ENCODE measurements around the gene PTPN3. TPM values are rescaled to one million over a fixed set of nuclear protein-coding genes. Genes with fewer than 3 reads are reported as not detected.

PTPN3 gene
- total RNA-seq, 1 donor from 2014 or later, result 6.8 TPM

- Mint-ChIP-seq H3K27ac (no peak overlapping the region), H3K27me3 (ENCODE audit: low read depth) (peaks cover 40% of the 10 kb centered on the region), H3K4me3 (no peak overlapping the region), H3K9me3 (no peaks in the 10 kb centered on the region), H3K36me3 (no peaks in the 10 kb centered on the region), H3K4me1 (peaks cover 10% of the 10 kb centered on the region)
- no peak for TF ChIP-seq CTCF (IDR thresholded peaks at IDR 0.05; ENCODE audit: unreplicated experiment)
- no peak for DNase-seq (ENCODE audit: low spot score in 2 of 2, unreplicated experiment in 2 of 2)
Measured at GRCh38 chr9:109493648-109494047, 4.5 kb downstream of the PTPN3 start.

GRCh38 chr9:109491590-109491989 is 6.5 kb downstream of the PTPN3 start:
- Mint-ChIP-seq H3K4me3 (no peak overlapping the region), H3K9me3 (no peaks in the 10 kb centered on the region), H3K4me1 (no peaks in the 10 kb centered on the region), H3K27me3 (ENCODE audit: low read depth) (peaks cover 27% of the 10 kb centered on the region), H3K27ac (no peak overlapping the region), H3K36me3 (no peaks in the 10 kb centered on the region)
- TF ChIP-seq CTCF (IDR thresholded peaks at IDR 0.05; ENCODE audit: unreplicated experiment), result no peak
- no peak for DNase-seq (ENCODE audit: low spot score in 2 of 2, unreplicated experiment in 2 of 2)

GRCh38 chr9:109488791-109489492 is 9.2 kb downstream of the PTPN3 start:
- Mint-ChIP-seq H3K4me1 (no peaks in the 10 kb centered on the region), H3K9me3 (no peaks in the 10 kb centered on the region), H3K27ac (no peak overlapping the region), H3K27me3 (ENCODE audit: low read depth) (peaks cover 4% of the 10 kb centered on the region), H3K4me3 (no peak overlapping the region), H3K36me3 (no peaks in the 10 kb centered on the region)
- no peak for TF ChIP-seq CTCF (IDR thresholded peaks at IDR 0.05; ENCODE audit: unreplicated experiment)
- DNase-seq (ENCODE audit: low spot score in 2 of 2, unreplicated experiment in 2 of 2), result no peak

GRCh38 chr9:109488351-109488750 is 9.8 kb downstream of the PTPN3 start:
- no peak for TF ChIP-seq CTCF (IDR thresholded peaks at IDR 0.05; ENCODE audit: unreplicated experiment)
- H3K9me3 Mint-ChIP-seq, result no peaks in the 10 kb centered on the region
- H3K4me1 Mint-ChIP-seq, result no peaks in the 10 kb centered on the region
- H3K27me3 Mint-ChIP-seq (ENCODE audit: low read depth), result no peaks in the 10 kb centered on the region
- H3K4me3 Mint-ChIP-seq, result no peak overlapping the region
- H3K36me3 Mint-ChIP-seq, result no peaks in the 10 kb centered on the region
- DNase-seq (ENCODE audit: low spot score in 2 of 2, unreplicated experiment in 2 of 2), result no peak
- H3K27ac Mint-ChIP-seq, result no peak overlapping the region

- H3K36me3 Mint-ChIP-seq, result no peaks in the 10 kb centered on the region
- no peaks in the 10 kb centered on the region for H3K27me3 Mint-ChIP-seq (ENCODE audit: low read depth)
- H3K27ac Mint-ChIP-seq, result no peak overlapping the region
- DNase-seq (ENCODE audit: low spot score in 2 of 2, unreplicated experiment in 2 of 2), result no peak
- TF ChIP-seq CTCF (IDR thresholded peaks at IDR 0.05; ENCODE audit: unreplicated experiment), result no peak
- H3K4me3 Mint-ChIP-seq, result no peak overlapping the region
- no peaks in the 10 kb centered on the region for H3K4me1 Mint-ChIP-seq
- H3K9me3 Mint-ChIP-seq, result no peaks in the 10 kb centered on the region
Measured at GRCh38 chr9:109487247-109487646, 10.9 kb downstream of the PTPN3 start.

Data from mesothelial cell of epicardium (in vitro differentiated cells).